MM.1S (cell line): ENCODE measurements around the gene MZT2B.

Experiments used
- EZH2 ChIP-seq: fragments of 300-600 bp; sonication (generic); optimal IDR thresholded peaks from 2 replicates; pipeline ENCODE3; 2017; ENCODE audit warnings: low read depth, mild to moderate bottlenecking, antibody characterized with exemption, low read length, mixed read lengths
- EZH2phosphoT487 ChIP-seq: fragments of 300-600 bp; sonication (generic); IDR thresholded peaks from 2 replicates; pipeline ENCODE4 v1.6.1; 2018; ENCODE audit warnings: antibody characterized with exemption, low read length
- TF ChIP-seq, protein P1 (sequence below): fragments of 300-600 bp; sonication (generic); IDR thresholded peaks from 2 replicates; pipeline ENCODE4 v1.5.1; 2016; ENCODE audit warnings: antibody characterized with exemption, low read length, mixed read lengths

GRCh38 chr2:130135692-130136541 lies 46.1 kb upstream of the MZT2B start:
- TF ChIP-seq, protein P1, sequence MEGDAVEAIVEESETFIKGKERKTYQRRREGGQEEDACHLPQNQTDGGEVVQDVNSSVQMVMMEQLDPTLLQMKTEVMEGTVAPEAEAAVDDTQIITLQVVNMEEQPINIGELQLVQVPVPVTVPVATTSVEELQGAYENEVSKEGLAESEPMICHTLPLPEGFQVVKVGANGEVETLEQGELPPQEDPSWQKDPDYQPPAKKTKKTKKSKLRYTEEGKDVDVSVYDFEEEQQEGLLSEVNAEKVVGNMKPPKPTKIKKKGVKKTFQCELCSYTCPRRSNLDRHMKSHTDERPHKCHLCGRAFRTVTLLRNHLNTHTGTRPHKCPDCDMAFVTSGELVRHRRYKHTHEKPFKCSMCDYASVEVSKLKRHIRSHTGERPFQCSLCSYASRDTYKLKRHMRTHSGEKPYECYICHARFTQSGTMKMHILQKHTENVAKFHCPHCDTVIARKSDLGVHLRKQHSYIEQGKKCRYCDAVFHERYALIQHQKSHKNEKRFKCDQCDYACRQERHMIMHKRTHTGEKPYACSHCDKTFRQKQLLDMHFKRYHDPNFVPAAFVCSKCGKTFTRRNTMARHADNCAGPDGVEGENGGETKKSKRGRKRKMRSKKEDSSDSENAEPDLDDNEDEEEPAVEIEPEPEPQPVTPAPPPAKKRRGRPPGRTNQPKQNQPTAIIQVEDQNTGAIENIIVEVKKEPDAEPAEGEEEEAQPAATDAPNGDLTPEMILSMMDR: no peak
- TF ChIP-seq EZH2phosphoT487 (no peak), EZH2 (no peak)
